ENCODE measurements around the gene ZNF282.

ZNF282 gene

GRCh38 chr7:149194799-149195179 lies 557 bp upstream of the ZNF282 start:
- no peak for DNase-seq

GRCh38 chr7:149196151-149196704 lies 882 bp downstream of the ZNF282 start:
- DNase-seq = no peak

GRCh38 chr7:149196705-149197171 lies 1.4 kb downstream of the ZNF282 start:
- no peak for DNase-seq

GRCh38 chr7:149197675-149198074 lies 2.3 kb downstream of the ZNF282 start:
- no peak for DNase-seq

- no peak for DNase-seq
Measured at GRCh38 chr7:149198161-149198816, 2.9 kb downstream of the ZNF282 start.

- no peak for DNase-seq
Measured at GRCh38 chr7:149199234-149199995, 4.1 kb downstream of the ZNF282 start.

- DNase-seq = no peak
Measured at GRCh38 chr7:149202831-149203231, 7.5 kb downstream of the ZNF282 start.

GRCh38 chr7:149205690-149206381 lies 10.5 kb downstream of the ZNF282 start:
- DNase-seq = no peak

- no peak for DNase-seq
Measured at GRCh38 chr7:149207324-149208035, 12.1 kb downstream of the ZNF282 start.

- peak; percentile 43 to 78 (median 52) for DNase-seq
Measured at GRCh38 chr7:149209518-149210269, 14.3 kb downstream of the ZNF282 start.

- DNase-seq = no peak
Measured at GRCh38 chr7:149210551-149210950, 15.2 kb downstream of the ZNF282 start.

- DNase-seq = no peak
Measured at GRCh38 chr7:149214020-149214720, 18.8 kb downstream of the ZNF282 start.

GRCh38 chr7:149216402-149216801 lies 21.1 kb downstream of the ZNF282 start:
- DNase-seq = no peak

- no peak for DNase-seq
Measured at GRCh38 chr7:149217570-149217969, 22.2 kb downstream of the ZNF282 start.

- DNase-seq = no peak
Measured at GRCh38 chr7:149218469-149219420, 23.4 kb downstream of the ZNF282 start.

- DNase-seq = no peak
Measured at GRCh38 chr7:149220534-149220933, 25.2 kb downstream of the ZNF282 start.

GRCh38 chr7:149223176-149223575 lies 27.8 kb downstream of the ZNF282 start:
- DNase-seq = no peak

GRCh38 chr7:149223761-149224160 lies 28.4 kb downstream of the ZNF282 start:
- no peak for DNase-seq

GRCh38 chr7:149224352-149224751 lies 29.0 kb downstream of the ZNF282 start:
- no peak for DNase-seq

- DNase-seq = no peak
Measured at GRCh38 chr7:149225106-149225505, 29.8 kb downstream of the ZNF282 start.

All from activated CD4-positive, CD25-positive, alpha-beta regulatory T cell (primary cell).